Skeletal muscle tissue (tissue), 4 donors: ENCODE data around the gene NHLRC4. TPM values are rescaled to one million over a fixed set of nuclear protein-coding genes. Genes with fewer than 3 reads are reported as not detected.
"Not testable (repeated sequence)": the region's sequence is repeated elsewhere in the genome, so short reads cannot be mapped to it uniquely, and the experiment has no call there.

ENCODE experiments used
- H3K27ac ChIP-seq: one replicate; pipeline ENCODE4 v1.7.0; 2013; ENCODE audit warnings: mild to moderate bottlenecking, low read depth, low read length, inconsistent platforms
- H3K27me3 ChIP-seq, 3 donors: one replicate each; pipeline ENCODE4 v1.7.0; 2013; ENCODE audit warnings: low read length in 3 of 3; ENCODE audit not compliant: control insufficient read depth in 3 of 3, insufficient read depth in 3 of 3
- H3K36me3 ChIP-seq, 3 donors: one replicate each; pipeline ENCODE4 v1.7.0; 2013; ENCODE audit warnings: low read length in 3 of 3; ENCODE audit not compliant: control insufficient read depth in 3 of 3, insufficient read depth in 3 of 3
- H3K4me1 ChIP-seq, 3 donors: one replicate each; pipeline ENCODE4 v1.7.0; 2013; ENCODE audit warnings: low read length in 3 of 3, mild to moderate bottlenecking in 3 of 3; ENCODE audit not compliant: control insufficient read depth in 3 of 3, insufficient read depth in 3 of 3
- H3K4me3 ChIP-seq, 3 donors: one replicate each; pipeline ENCODE4 v1.7.0; 2013; ENCODE audit warnings: low read length in 3 of 3
- H3K9ac ChIP-seq, 3 donors: one replicate each; pipeline ENCODE4 v1.7.0; 2013; ENCODE audit warnings: low read length in 3 of 3, mild to moderate bottlenecking in 3 of 3, moderate library complexity in 2 of 3, low read depth in 1 of 3
- H3K9me3 ChIP-seq, 3 donors: one replicate each; pipeline ENCODE4 v1.7.0; 2013; ENCODE audit warnings: low read length in 3 of 3; ENCODE audit not compliant: control insufficient read depth in 3 of 3
- total RNA-seq: library from RNA; depleted of rRNA; stranded (reverse); fragments of >200 nt; gene quantifications from one replicate; pipeline ENCODE4 v1.2.3, GENCODE V29; 2014
- donor health status: Osteomylitis.

Gene NHLRC4
- total RNA-seq, 1 donor from 2014 or later: 1.6 TPM

- Histone ChIP-seq H3K36me3 (peaks cover 4 to 5% (median 4%) of the 10 kb centered on the region in 3 donors), H3K4me3 (peak overlapping the region in 2 of 3 donors; percentile 49 to 65), H3K9ac (peak overlapping the region; percentile 74 to 97 (median 74)), H3K9me3 (no peaks in the 10 kb centered on the region), H3K4me1 (peaks cover 68 to 84% (median 71%) of the 10 kb centered on the region in 3 donors), H3K27ac (peak overlapping the region; percentile 94), H3K27me3 (no peaks in the 10 kb centered on the region)
Measured at GRCh38 chr16:591892-592517, 25.2 kb downstream of the NHLRC4 start.

GRCh38 chr16:592518-593306 lies 25.9 kb downstream of the NHLRC4 start:
- H3K4me1 ChIP-seq: peaks cover 61 to 77% (median 65%) of the 10 kb centered on the region in 3 donors
- H3K4me3 ChIP-seq: peak overlapping the region; percentile 41 to 65 (median 49)
- H3K27ac ChIP-seq: peak overlapping the region; percentile 94
- peak overlapping the region; percentile 74 to 97 (median 74) for H3K9ac ChIP-seq
- H3K9me3 ChIP-seq: no peaks in the 10 kb centered on the region
- no peaks in the 10 kb centered on the region for H3K27me3 ChIP-seq
- peaks cover 4 to 7% (median 4%) of the 10 kb centered on the region in 3 donors for H3K36me3 ChIP-seq

- peak overlapping the region in 2 of 3 donors; percentile 24 to 65 for H3K4me3 ChIP-seq
- H3K27me3 ChIP-seq: no peaks in the 10 kb centered on the region
- H3K9ac ChIP-seq: peak overlapping the region; percentile 67 to 78 (median 74)
- H3K4me1 ChIP-seq: peaks cover 54 to 70% (median 58%) of the 10 kb centered on the region in 3 donors
- H3K9me3 ChIP-seq: no peaks in the 10 kb centered on the region
- H3K36me3 ChIP-seq: peaks cover 4 to 7% (median 4%) of the 10 kb centered on the region in 3 donors
- H3K27ac ChIP-seq: peak overlapping the region; percentile 94
Measured at GRCh38 chr16:593406-593805, 26.6 kb downstream of the NHLRC4 start.

GRCh38 chr16:593807-594206 lies 27.0 kb downstream of the NHLRC4 start:
- Histone ChIP-seq H3K27ac (peak overlapping the region; percentile 94), H3K36me3 (peaks cover 4 to 7% (median 7%) of the 10 kb centered on the region in 3 donors), H3K4me3 (peak overlapping the region in 2 of 3 donors; percentile 24 to 65), H3K27me3 (no peaks in the 10 kb centered on the region), H3K9ac (peak overlapping the region; percentile 67 to 78 (median 74)), H3K9me3 (no peaks in the 10 kb centered on the region), H3K4me1 (peaks cover 54 to 67% (median 57%) of the 10 kb centered on the region in 3 donors)

GRCh38 chr16:595094-595528 lies 28.3 kb downstream of the NHLRC4 start:
- H3K27me3 ChIP-seq: no peaks in the 10 kb centered on the region
- H3K4me3 ChIP-seq: no peak overlapping the region
- no peaks in the 10 kb centered on the region for H3K9me3 ChIP-seq
- H3K9ac ChIP-seq: peak overlapping the region in 1 of 3 donors; percentile 45
- no peak overlapping the region for H3K27ac ChIP-seq
- H3K36me3 ChIP-seq: peaks cover 7 to 12% (median 12%) of the 10 kb centered on the region in 3 donors
- peaks cover 54 to 67% (median 57%) of the 10 kb centered on the region in 3 donors for H3K4me1 ChIP-seq

- peaks cover 6 to 17% (median 12%) of the 10 kb centered on the region in 3 donors for H3K36me3 ChIP-seq
- H3K9me3 ChIP-seq: no peaks in the 10 kb centered on the region
- peak overlapping the region in 1 of 3 donors; percentile 50 for H3K9ac ChIP-seq
- peaks cover 48 to 56% (median 50%) of the 10 kb centered on the region in 3 donors for H3K4me1 ChIP-seq
- H3K27me3 ChIP-seq: no peaks in the 10 kb centered on the region
- H3K4me3 ChIP-seq: no peak overlapping the region
- H3K27ac ChIP-seq: no peak overlapping the region
Measured at GRCh38 chr16:595942-596735, 29.3 kb downstream of the NHLRC4 start.

- Histone ChIP-seq H3K9ac (no peak overlapping the region), H3K4me3 (no peak overlapping the region), H3K4me1 (peaks cover 43 to 51% (median 48%) of the 10 kb centered on the region in 3 donors), H3K36me3 (peaks cover 6 to 17% (median 12%) of the 10 kb centered on the region in 3 donors), H3K27me3 (no peaks in the 10 kb centered on the region), H3K9me3 (no peaks in the 10 kb centered on the region), H3K27ac (no peak overlapping the region)
Measured at GRCh38 chr16:596736-597060, 29.9 kb downstream of the NHLRC4 start.

GRCh38 chr16:597655-598054 lies 30.9 kb downstream of the NHLRC4 start:
- H3K27me3 ChIP-seq, H3K27ac ChIP-seq, H3K9me3 ChIP-seq, H3K9ac ChIP-seq, H3K4me3 ChIP-seq: not testable (repeated sequence)
- H3K36me3 ChIP-seq: peaks cover 6 to 17% (median 12%) of the 10 kb centered on the region in 3 donors
- H3K4me1 ChIP-seq: peaks cover 34 to 42% (median 38%) of the 10 kb centered on the region in 3 donors

GRCh38 chr16:598823-599739 lies 32.3 kb downstream of the NHLRC4 start:
- peaks cover 20 to 28% (median 24%) of the 10 kb centered on the region in 3 donors for H3K4me1 ChIP-seq
- H3K9ac ChIP-seq: no peak overlapping the region
- no peaks in the 10 kb centered on the region for H3K9me3 ChIP-seq
- H3K27ac ChIP-seq: no peak overlapping the region
- no peak overlapping the region for H3K4me3 ChIP-seq
- H3K36me3 ChIP-seq: peaks cover 6 to 17% (median 12%) of the 10 kb centered on the region in 3 donors
- H3K27me3 ChIP-seq: no peaks in the 10 kb centered on the region
